Activated gamma-delta T cell (primary cell): Measurements from ENCODE around the gene FKBP1A.

Experiments
- DNase-seq: peaks from one replicate; lab custom pipeline; 2025; lab: John Stamatoyannopoulos, UW

FKBP1A gene

DNA sequence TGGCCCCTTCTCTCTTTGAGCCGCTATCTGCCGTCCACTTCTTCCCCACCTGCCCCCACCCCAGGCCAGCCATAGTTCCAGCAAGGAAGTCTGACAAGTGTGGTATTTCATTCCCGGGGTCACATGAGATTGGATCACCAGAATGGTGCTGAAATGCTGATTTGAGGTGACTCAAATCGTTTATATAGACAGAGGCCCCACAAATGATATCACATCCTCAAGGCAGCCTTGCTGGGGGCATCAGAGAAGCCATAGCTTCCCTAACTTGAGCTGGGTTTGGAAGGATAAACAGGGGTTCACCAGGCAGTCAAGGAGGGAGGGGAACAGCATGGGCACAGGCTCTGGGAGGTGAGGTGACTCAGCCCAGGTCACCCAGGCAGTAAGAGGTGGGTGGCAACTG, 73.8 kb downstream of the FKBP1A start:
- DNase-seq: no peak
